K562 (cell line): ENCODE results near the gene CD46. TPM values are rescaled to one million over a fixed set of nuclear protein-coding genes. Genes with fewer than 3 reads are reported as not detected.
A peak's percentile ranks its signal among the peaks of the same experiment; 100 is the strongest.

Experiments
- CC2D1A ChIP-seq: fragments of 450-650 bp; IDR thresholded peaks from 2 replicates; pipeline ENCODE4 v1.6.1; 2017; ENCODE audit warnings: mild to moderate bottlenecking
- CREB1 ChIP-seq, 2 experiments: sonication (generic) in 1 of 2; formaldehyde crosslinking in 1 of 2; IDR thresholded peaks; 2 replicates each; pipeline versions ENCODE4 v1.6.1 to v1.8.0; 2012 to 2022; ENCODE audit warnings: inconsistent platforms in 1 of 2, mild to moderate bottlenecking in 1 of 2, missing genetic modification reagents in 1 of 2, moderate library complexity in 1 of 2
- E2F8 ChIP-seq: fragments of 450-650 bp; IDR thresholded peaks from 2 replicates; pipeline ENCODE4 v1.7.1; 2018; ENCODE audit warnings: mild to moderate bottlenecking, low read depth; ENCODE audit not compliant: partially characterized antibody
- FIP1L1 ChIP-seq: fragments of 200-400 bp; formaldehyde crosslinking; IDR thresholded peaks from 2 replicates; pipeline ENCODE4 v1.6.1; 2018; ENCODE audit warnings: mild to moderate bottlenecking, low read depth, low read length; ENCODE audit not compliant: poor library complexity, severe bottlenecking
- HBP1 ChIP-seq: fragments of 450-650 bp; formaldehyde crosslinking; IDR thresholded peaks from 2 replicates; pipeline ENCODE4 v1.4.0; 2022; ENCODE audit warnings: missing genetic modification characterization
- HDAC1 ChIP-seq, 2 experiments: fragments of 450-650 bp; IDR thresholded peaks; 2 replicates each; pipeline ENCODE4 v1.6.1; 2016 to 2017; ENCODE audit warnings: inconsistent platforms in 1 of 2, mild to moderate bottlenecking in 1 of 2, moderate library complexity in 1 of 2
- KAT7 ChIP-seq: sonication (generic); formaldehyde crosslinking; IDR thresholded peaks from 2 replicates; pipeline ENCODE4 v1.8.0; 2022; ENCODE audit warnings: missing genetic modification reagents, mild to moderate bottlenecking, borderline replicate concordance
- KDM2B ChIP-seq: fragments of 250-450 bp; sonication (Bioruptor Pico); IDR thresholded peaks from 2 replicates; pipeline ENCODE4 v1.8.0; 2021; ENCODE audit warnings: mild to moderate bottlenecking, moderate library complexity
- MCM3 ChIP-seq: fragments of 450-650 bp; IDR thresholded peaks from 2 replicates; pipeline ENCODE4 v1.6.1; 2016
- MLLT1 ChIP-seq, 2 experiments: fragments of 450-650 bp; IDR thresholded peaks; 2 replicates each; pipeline ENCODE4 v1.6.1; 2016
- NCOR1 ChIP-seq: fragments of 450-650 bp; IDR thresholded peaks from 2 replicates; pipeline ENCODE4 v1.6.1; 2016; ENCODE audit warnings: mild to moderate bottlenecking, moderate library complexity
- NFRKB ChIP-seq: fragments of 450-650 bp; IDR thresholded peaks from 2 replicates; pipeline ENCODE4 v1.6.1; 2016; ENCODE audit warnings: low read depth
- RFX5 ChIP-seq: IDR thresholded peaks from 2 replicates; pipeline ENCODE4 v1.6.1; 2011; ENCODE audit warnings: low read depth, mild to moderate bottlenecking, improper control_type of control experiment, low read length
- THRAP3 ChIP-seq: fragments of 450-650 bp; IDR thresholded peaks from 2 replicates; pipeline ENCODE4 v1.6.1; 2016; ENCODE audit warnings: mild to moderate bottlenecking, inconsistent platforms, borderline replicate concordance
- U2AF2 ChIP-seq: fragments of 200-400 bp; formaldehyde crosslinking; optimal IDR thresholded peaks from 2 replicates; pipeline ENCODE3; 2017; ENCODE audit warnings: low read depth, mild to moderate bottlenecking, low read length
- ZBTB1 ChIP-seq: sonication (generic); formaldehyde crosslinking; IDR thresholded peaks from 2 replicates; pipeline ENCODE4 v1.8.1; 2023; ENCODE audit warnings: missing genetic modification reagents, low read depth, mild to moderate bottlenecking, borderline replicate concordance
- ZBTB2 ChIP-seq: fragments of 450-650 bp; IDR thresholded peaks from 2 replicates; pipeline ENCODE4 v1.6.1; 2016; ENCODE audit warnings: antibody characterized with exemption
- ZFP1 ChIP-seq: fragments of 450-650 bp; formaldehyde crosslinking; IDR thresholded peaks from 2 replicates; pipeline ENCODE4 v1.4.0; 2020; ENCODE audit warnings: mild to moderate bottlenecking, mixed read lengths
- ZNF24 ChIP-seq: fragments of 450-650 bp; IDR thresholded peaks from 2 replicates; pipeline ENCODE4 v1.6.1; 2016
- ZNF3 ChIP-seq: fragments of 250-450 bp; sonication (Bioruptor Pico); IDR thresholded peaks from 2 replicates; pipeline ENCODE4 v1.5.0; 2021; ENCODE audit warnings: mild to moderate bottlenecking, moderate library complexity
- ZSCAN32 ChIP-seq: fragments of 450-650 bp; formaldehyde crosslinking; IDR thresholded peaks from 2 replicates; pipeline ENCODE4 v1.4.0; 2020; ENCODE audit warnings: mild to moderate bottlenecking, moderate library complexity
- polyA plus RNA-seq, 8 experiments: library from polyadenylated mRNA; depleted of rRNA in 4 of 8; stranded (reverse) in 5 of 8; unstranded in 3 of 8; fragments of >200 nt; fragmentation: Nextera tagmentation in 2 of 8; fragmentation: Illumina TruSeq in 1 of 8; extraction: Ambion mirVana in 2 of 8; extraction: Trizol in 1 of 8; gene quantifications; 2 replicates each; pipeline versions ENCODE4 v1.2.1 to v1.2.3, GENCODE V29; 2011 to 2014; ENCODE audit warnings: inconsistent platforms in 1 of 8, missing spikeins in 1 of 8
- total RNA-seq, 7 experiments: library from RNA; depleted of rRNA in 6 of 7; stranded (reverse); fragments of >200 nt in 6 of 7; fragmentation: Illumina TruSeq in 2 of 7; extraction: Trizol in 2 of 7; gene quantifications; 2 replicates each; pipeline versions ENCODE4 v1.2.1 to v1.2.3, GENCODE V29; 2011 to 2021; ENCODE audit warnings: low replicate concordance in 1 of 7

The CD46 gene
- total and polyA plus RNA-seq, 9 of the 15 experiments (the other 6 are each of a cell fraction or from before 2014, with no cell fraction given): 87.9 to 374 (median 156) TPM

GRCh38 chr1:207745839-207746767, 5.8 kb upstream of the CD46 start (continued):
- TF ChIP-seq HBP1 (CRISPR knock-in tag) (no peak), RFX5 (no peak), FIP1L1 (no peak), MLLT1 (IDR thresholded peaks at IDR 0.05) (peak in 1 of 2 experiments; percentile 85; a peak in 2 of 4 replicates), NFRKB (0 out of 2 replicates have a peak, but pooled peaks have one; percentile 29), KDM2B (CRISPR knock-in tag) (no peak), NCOR1 (peak; percentile 72), ZBTB2 (peak; percentile 52; the same call in 1 of the 2 replicates), ZFP1 (CRISPR knock-in tag) (no peak), MCM3 (no peak), KAT7 (CRISPR knock-in tag) (no peak), CC2D1A (peak; percentile 71), U2AF2 (no peak), THRAP3 (no peak), ZBTB1 (no peak), ZSCAN32 (CRISPR knock-in tag) (no peak), CREB1 (IDR thresholded peaks at IDR 0.05) (no peak), CREB1 (CRISPR knock-in tag; IDR thresholded peaks at IDR 0.05) (no peak), ZNF24 (no peak), E2F8 (no peak), HDAC1 (IDR thresholded peaks at IDR 0.05) (peak in 1 of 2 experiments; percentile 70; a peak in 2 of 4 replicates), ZNF3 (CRISPR knock-in tag) (no peak)
